SK-N-SH (cell line): Measurements from ENCODE around the gene SMIM41. TPM values are rescaled to one million over a fixed set of nuclear protein-coding genes. Genes with fewer than 3 reads are reported as not detected.
A peak's percentile ranks its signal among the peaks of the same experiment; 100 is the strongest.

ENCODE experiments used
- CTCF ChIA-PET: fragments of 300-600, 350-600 bp; formaldehyde crosslinking; extraction: SDS; loops from one replicate; lab custom pipeline; 2021; lab: Yijun Ruan, JAX
- POLR2A ChIA-PET: fragments of 350-600 bp; sonication (Branson Sonifier 250); formaldehyde crosslinking; extraction: SDS; loops from one replicate; lab custom pipeline; 2020; ENCODE audit warnings: antibody characterized with exemption, inconsistent platforms; lab: Yijun Ruan, JAX
- DNase-seq: peaks from one replicate; pipeline ENCODE4 v3.0.0; 2012
- H2AFZ ChIP-seq: fragments of 200-600 bp; sonication (generic); 2 replicates; pipeline ENCODE4 v1.8.1; 2016; ENCODE audit warnings: antibody characterized with exemption, mild to moderate bottlenecking, low read depth
- H3F3A ChIP-seq: fragments of 200-600 bp; sonication (generic); replicated peaks from 2 replicates; pipeline ENCODE3; 2016; ENCODE audit warnings: antibody characterized with exemption, mild to moderate bottlenecking; ENCODE audit not compliant: insufficient read depth
- H3K27ac ChIP-seq, 2 experiments: fragments of 200-500 bp in 1 of 2; fragments of 200-600 bp in 1 of 2; sonication (Bioruptor generic) in 1 of 2; sonication (generic), shearing (Covaris generic) in 1 of 2; 2 replicates each; pipeline versions ENCODE4 v1.5.1 to v1.6.1; 2014 to 2016; ENCODE audit warnings: low read depth in 2 of 2, inconsistent platforms in 1 of 2, low read length in 1 of 2, mild to moderate bottlenecking in 1 of 2, mixed read lengths in 1 of 2
- H3K27me3 ChIP-seq: fragments of 200-600 bp; sonication (generic), shearing (Covaris generic); 2 replicates; pipeline ENCODE4 v1.6.1; 2016; ENCODE audit warnings: mixed run types; ENCODE audit not compliant: insufficient read depth
- H3K36me3 ChIP-seq, 2 experiments: fragments of 200-500 bp in 1 of 2; fragments of 200-600 bp in 1 of 2; sonication (Bioruptor generic) in 1 of 2; sonication (generic) in 1 of 2; replicated peaks in 1 of 2; 2 replicates each; pipeline versions ENCODE3 to v1.5.1; 2014 to 2016; ENCODE audit warnings: low read length in 1 of 2, mild to moderate bottlenecking in 1 of 2; ENCODE audit not compliant: insufficient read depth in 2 of 2, control insufficient read depth in 1 of 2
- H3K4me1 ChIP-seq, 2 experiments: fragments of 200-500 bp in 1 of 2; fragments of 200-600 bp in 1 of 2; sonication (Bioruptor generic) in 1 of 2; sonication (generic), shearing (Covaris generic) in 1 of 2; 2 replicates each; pipeline versions ENCODE4 v1.5.1 to v1.6.1; 2014 to 2016; ENCODE audit warnings: low read depth in 1 of 2, low read length in 1 of 2, mixed run types in 1 of 2; ENCODE audit not compliant: insufficient read depth in 2 of 2, control insufficient read depth in 1 of 2
- H3K4me2 ChIP-seq: fragments of 200-600 bp; sonication (generic), shearing (Covaris generic); 2 replicates; pipeline ENCODE4 v1.6.1; 2017; ENCODE audit warnings: mixed run types
- H3K4me3 ChIP-seq, 2 experiments: fragments of 200-500 bp in 1 of 2; fragments of 200-600 bp in 1 of 2; sonication (Bioruptor generic) in 1 of 2; sonication (generic), shearing (Covaris generic) in 1 of 2; 2 replicates each; pipeline versions ENCODE4 v1.5.1 to v1.8.1; 2014 to 2016; ENCODE audit warnings: low read depth in 2 of 2, inconsistent platforms in 1 of 2, low read length in 1 of 2, mild to moderate bottlenecking in 1 of 2, mixed read lengths in 1 of 2, moderate library complexity in 1 of 2
- H3K79me2 ChIP-seq: fragments of 200-600 bp; sonication (generic); 2 replicates; pipeline ENCODE4 v1.8.1; 2017; ENCODE audit warnings: mild to moderate bottlenecking; ENCODE audit not compliant: insufficient read depth
- H3K9ac ChIP-seq: fragments of 200-600 bp; sonication (generic); 2 replicates; pipeline ENCODE4 v1.6.1; 2017; ENCODE audit warnings: mixed run types
- H3K9me2 ChIP-seq: fragments of 200-600 bp; sonication (generic); 2 replicates; pipeline ENCODE4 v1.6.1; 2017; ENCODE audit warnings: mixed run types
- H3K9me3 ChIP-seq: fragments of 200-600 bp; sonication (generic); 2 replicates; pipeline ENCODE4 v1.6.1; 2017; ENCODE audit warnings: mixed run types, mild to moderate bottlenecking, moderate library complexity
- H4K20me1 ChIP-seq: fragments of 200-600 bp; sonication (generic); 2 replicates; pipeline ENCODE4 v1.6.1; 2017; ENCODE audit warnings: mild to moderate bottlenecking, mixed run types; ENCODE audit not compliant: insufficient read depth
- FOSL2 ChIP-seq: IDR thresholded peaks from 2 replicates; pipeline ENCODE4 v1.4.0; 2012; ENCODE audit warnings: low read depth, mild to moderate bottlenecking, moderate library complexity, borderline replicate concordance
- GABPA ChIP-seq: IDR thresholded peaks from 2 replicates; pipeline ENCODE4 v1.4.0; 2012; ENCODE audit warnings: low read depth, mild to moderate bottlenecking
- IRF3 ChIP-seq: fragments of 150-350 bp; IDR thresholded peaks from 2 replicates; pipeline ENCODE4 v1.6.1; 2016; ENCODE audit warnings: mild to moderate bottlenecking, low read depth, low read length
- JUND ChIP-seq: IDR thresholded peaks from 2 replicates; pipeline ENCODE4 v1.4.0; 2012
- NRF1 ChIP-seq: IDR thresholded peaks from 2 replicates; pipeline ENCODE4 v1.6.1; 2012; ENCODE audit warnings: low read depth, mild to moderate bottlenecking, low read length
- POLR2AphosphoS5 ChIP-seq: IDR thresholded peaks from 2 replicates; pipeline ENCODE4 v1.6.1; 2012; ENCODE audit warnings: low read depth, low read length
- RAD21 ChIP-seq: IDR thresholded peaks from 2 replicates; pipeline ENCODE4 v1.6.1; 2012; ENCODE audit warnings: mild to moderate bottlenecking, low read length
- REST ChIP-seq: IDR thresholded peaks from 2 replicates; pipeline ENCODE4 v1.6.1; 2012; ENCODE audit warnings: mild to moderate bottlenecking, low read depth, low read length, moderate library complexity
- RXRA ChIP-seq: IDR thresholded peaks from 2 replicates; pipeline ENCODE4 v1.4.0; 2012; ENCODE audit warnings: low read depth, mild to moderate bottlenecking, borderline replicate concordance
- TAF1 ChIP-seq: IDR thresholded peaks from 2 replicates; pipeline ENCODE4 v1.6.1; 2012; ENCODE audit warnings: low read depth, mild to moderate bottlenecking, low read length, moderate library complexity, borderline replicate concordance
- TCF12 ChIP-seq: IDR thresholded peaks from 2 replicates; pipeline ENCODE4 v1.4.0; 2012
- USF1 ChIP-seq: IDR thresholded peaks from 2 replicates; pipeline ENCODE4 v1.4.0; 2012; ENCODE audit warnings: low read depth, borderline replicate concordance
- YY1 ChIP-seq: IDR thresholded peaks from 2 replicates; pipeline ENCODE4 v1.4.0; 2012; ENCODE audit warnings: low read depth, mild to moderate bottlenecking
- ZBTB33 ChIP-seq: IDR thresholded peaks from 2 replicates; pipeline ENCODE4 v1.4.0; 2012; ENCODE audit warnings: low read depth, borderline replicate concordance
- WGBS: methylation state at CpG from one replicate; pipeline ENCODE4 v1.1.6; 2017; ENCODE audit warnings: low lambda C conversion rate; 5-methylcytosine and 5-hydroxymethylcytosine counted together
- polyA plus RNA-seq, 3 experiments: library from polyadenylated mRNA; depleted of rRNA; stranded (reverse); fragments of >200 nt; gene quantifications; 2 replicates each; pipeline ENCODE4 v1.2.3, GENCODE V29; 2012
- TF ChIP-seq, protein P1 (sequence below): IDR thresholded peaks from 2 replicates; pipeline ENCODE4 v1.4.0; 2012; ENCODE audit warnings: low read depth
- TF ChIP-seq, protein P2 (sequence below): fragments of 150-350 bp; IDR thresholded peaks from 2 replicates; pipeline ENCODE4 v1.6.1; 2017; ENCODE audit warnings: antibody characterized with exemption, low read length, low read depth, borderline replicate concordance

Gene SMIM41
- polyA plus RNA-seq, 1 of the 3 experiments (the other 2 are of a cell fraction) = not detected

DNA sequence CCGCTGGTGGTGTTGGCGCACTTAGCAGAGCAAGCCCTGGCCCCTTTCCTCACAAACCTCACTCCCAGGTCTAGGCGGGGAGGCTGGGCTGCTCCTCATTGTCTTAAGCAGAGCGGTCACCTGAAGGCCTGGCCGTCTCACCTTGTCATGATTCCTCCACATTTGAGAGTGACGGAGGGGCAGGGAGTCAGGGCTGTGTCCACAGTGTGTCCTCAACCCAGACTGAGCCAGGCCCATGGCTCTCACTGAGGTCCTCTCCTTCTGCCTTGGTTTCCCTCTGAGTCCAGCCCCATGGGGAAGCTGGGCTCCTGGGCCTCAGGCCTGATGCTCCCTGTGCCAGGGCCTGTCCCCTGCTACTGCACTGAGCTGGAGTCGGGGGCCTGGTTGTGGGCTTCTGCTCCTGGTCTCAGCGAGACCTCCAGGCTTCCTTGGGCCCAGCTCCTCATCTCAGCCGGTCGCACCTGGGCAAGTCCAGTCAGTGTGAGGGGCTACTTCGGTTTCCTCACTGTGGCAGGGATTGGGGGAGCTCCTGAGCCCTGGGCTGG, 67.4 kb downstream of the SMIM41 start:
- ChIA-PET POLR2A (no interaction called here), CTCF (interaction anchor here (0.6 to 3.2 kb wide), 8 partner anchors 10 to 738 kb away, joined by 3 to 20 read pairs (median 6); no protein-coding TSS in a partner anchor)
- Histone ChIP-seq H3K4me1 (peaks cover 14 to 36% of the 10 kb centered on the region in 2 experiments; a peak in 3 of 4 replicates), H2AFZ (no peak overlapping the region), H3K27me3 (no peaks in the 10 kb centered on the region), H3K9ac (peak overlapping the region; percentile 93)
- TF ChIP-seq RXRA (no peak), JUND (no peak), FOSL2 (no peak), POLR2AphosphoS5 (no peak), ZBTB33 (no peak)
- TF ChIP-seq, all 33 proteins: peak for 0
- peak overlapping the region in 1 of 2 experiments; percentile 29; a peak in 1 of 4 replicates for H3K4me3 ChIP-seq
- H3K79me2 ChIP-seq = peaks cover 15% of the 10 kb centered on the region; the same call in 1 of the 2 replicates
- WGBS = 40% methylated on average over 5 of the region's 11 CpGs
- H3K36me3 ChIP-seq = no peaks in the 10 kb centered on the region
- H4K20me1 ChIP-seq = no peaks in the 10 kb centered on the region
- peaks cover 18% of the 10 kb centered on the region for H3F3A ChIP-seq
- peak overlapping the region; percentile 44 to 91; a peak in 3 of 4 replicates for H3K27ac ChIP-seq
- H3K4me2 ChIP-seq = peak overlapping the region; percentile 69
- DNase-seq = no peak
- no peaks in the 10 kb centered on the region for H3K9me2 ChIP-seq
- H3K9me3 ChIP-seq = no peaks in the 10 kb centered on the region

GRCh38 chr12:52147367-52147963, 68.0 kb downstream of the SMIM41 start:
- peak overlapping the region; percentile 93 for H3K9ac ChIP-seq
- peak overlapping the region in 1 of 2 experiments; percentile 91; a peak in 3 of 4 replicates for H3K27ac ChIP-seq
- no peaks in the 10 kb centered on the region for H4K20me1 ChIP-seq
- H3F3A ChIP-seq = peaks cover 18% of the 10 kb centered on the region
- H3K27me3 ChIP-seq = no peaks in the 10 kb centered on the region
- DNase-seq = peak; percentile 58
- no peaks in the 10 kb centered on the region for H3K36me3 ChIP-seq
- H2AFZ ChIP-seq = no peak overlapping the region
- no peak overlapping the region for H3K4me3 ChIP-seq
- H3K9me3 ChIP-seq = no peaks in the 10 kb centered on the region
- ChIA-PET CTCF (interaction anchor here (0.6 to 3.2 kb wide), 14 partner anchors 10 to 833 kb away, joined by 3 to 20 read pairs (median 4); no protein-coding TSS in a partner anchor), POLR2A (no interaction called here)
- 2% methylated on average over 7 of the region's 17 CpGs for WGBS
- H3K4me2 ChIP-seq = peak overlapping the region; percentile 69; the same call in 1 of the 2 replicates
- peaks cover 15% of the 10 kb centered on the region; the same call in 1 of the 2 replicates for H3K79me2 ChIP-seq
- no peaks in the 10 kb centered on the region for H3K9me2 ChIP-seq
- peaks cover 14 to 36% of the 10 kb centered on the region in 2 experiments; a peak in 3 of 4 replicates for H3K4me1 ChIP-seq
- no peak for TF ChIP-seq NRF1
- TF ChIP-seq TAF1 = 0 out of 2 replicates have a peak, but pooled peaks have one; percentile 50
- peak; percentile 79 for TF ChIP-seq TCF12
- TF ChIP-seq, protein P1, sequence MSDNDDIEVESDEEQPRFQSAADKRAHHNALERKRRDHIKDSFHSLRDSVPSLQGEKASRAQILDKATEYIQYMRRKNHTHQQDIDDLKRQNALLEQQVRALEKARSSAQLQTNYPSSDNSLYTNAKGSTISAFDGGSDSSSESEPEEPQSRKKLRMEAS = peak; percentile 82; the same call in 1 of the 2 replicates
- no peak for TF ChIP-seq IRF3
- peak; percentile 98 for TF ChIP-seq FOSL2
- no peak for TF ChIP-seq YY1
- TF ChIP-seq REST = peak; percentile 56; the same call in 1 of the 2 replicates
- TF ChIP-seq RAD21 = no peak
- peak; percentile 96 for TF ChIP-seq JUND
- no peak for TF ChIP-seq USF1
- TF ChIP-seq, protein P2, sequence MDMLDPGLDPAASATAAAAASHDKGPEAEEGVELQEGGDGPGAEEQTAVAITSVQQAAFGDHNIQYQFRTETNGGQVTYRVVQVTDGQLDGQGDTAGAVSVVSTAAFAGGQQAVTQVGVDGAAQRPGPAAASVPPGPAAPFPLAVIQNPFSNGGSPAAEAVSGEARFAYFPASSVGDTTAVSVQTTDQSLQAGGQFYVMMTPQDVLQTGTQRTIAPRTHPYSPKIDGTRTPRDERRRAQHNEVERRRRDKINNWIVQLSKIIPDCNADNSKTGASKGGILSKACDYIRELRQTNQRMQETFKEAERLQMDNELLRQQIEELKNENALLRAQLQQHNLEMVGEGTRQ = no peak
- TF ChIP-seq GABPA = no peak
- TF ChIP-seq POLR2AphosphoS5 = peak; percentile 55; the same call in 1 of the 2 replicates
